ENCODE results near the gene CEP290. TPM values are rescaled to one million over a fixed set of nuclear protein-coding genes. Genes with fewer than 3 reads are reported as not detected.

The CEP290 gene, protein sequence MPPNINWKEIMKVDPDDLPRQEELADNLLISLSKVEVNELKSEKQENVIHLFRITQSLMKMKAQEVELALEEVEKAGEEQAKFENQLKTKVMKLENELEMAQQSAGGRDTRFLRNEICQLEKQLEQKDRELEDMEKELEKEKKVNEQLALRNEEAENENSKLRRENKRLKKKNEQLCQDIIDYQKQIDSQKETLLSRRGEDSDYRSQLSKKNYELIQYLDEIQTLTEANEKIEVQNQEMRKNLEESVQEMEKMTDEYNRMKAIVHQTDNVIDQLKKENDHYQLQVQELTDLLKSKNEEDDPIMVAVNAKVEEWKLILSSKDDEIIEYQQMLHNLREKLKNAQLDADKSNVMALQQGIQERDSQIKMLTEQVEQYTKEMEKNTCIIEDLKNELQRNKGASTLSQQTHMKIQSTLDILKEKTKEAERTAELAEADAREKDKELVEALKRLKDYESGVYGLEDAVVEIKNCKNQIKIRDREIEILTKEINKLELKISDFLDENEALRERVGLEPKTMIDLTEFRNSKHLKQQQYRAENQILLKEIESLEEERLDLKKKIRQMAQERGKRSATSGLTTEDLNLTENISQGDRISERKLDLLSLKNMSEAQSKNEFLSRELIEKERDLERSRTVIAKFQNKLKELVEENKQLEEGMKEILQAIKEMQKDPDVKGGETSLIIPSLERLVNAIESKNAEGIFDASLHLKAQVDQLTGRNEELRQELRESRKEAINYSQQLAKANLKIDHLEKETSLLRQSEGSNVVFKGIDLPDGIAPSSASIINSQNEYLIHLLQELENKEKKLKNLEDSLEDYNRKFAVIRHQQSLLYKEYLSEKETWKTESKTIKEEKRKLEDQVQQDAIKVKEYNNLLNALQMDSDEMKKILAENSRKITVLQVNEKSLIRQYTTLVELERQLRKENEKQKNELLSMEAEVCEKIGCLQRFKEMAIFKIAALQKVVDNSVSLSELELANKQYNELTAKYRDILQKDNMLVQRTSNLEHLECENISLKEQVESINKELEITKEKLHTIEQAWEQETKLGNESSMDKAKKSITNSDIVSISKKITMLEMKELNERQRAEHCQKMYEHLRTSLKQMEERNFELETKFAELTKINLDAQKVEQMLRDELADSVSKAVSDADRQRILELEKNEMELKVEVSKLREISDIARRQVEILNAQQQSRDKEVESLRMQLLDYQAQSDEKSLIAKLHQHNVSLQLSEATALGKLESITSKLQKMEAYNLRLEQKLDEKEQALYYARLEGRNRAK (N-terminal part only)
- 3.8 and 6.6 TPM in 2 replicates for total RNA-seq

DNA sequence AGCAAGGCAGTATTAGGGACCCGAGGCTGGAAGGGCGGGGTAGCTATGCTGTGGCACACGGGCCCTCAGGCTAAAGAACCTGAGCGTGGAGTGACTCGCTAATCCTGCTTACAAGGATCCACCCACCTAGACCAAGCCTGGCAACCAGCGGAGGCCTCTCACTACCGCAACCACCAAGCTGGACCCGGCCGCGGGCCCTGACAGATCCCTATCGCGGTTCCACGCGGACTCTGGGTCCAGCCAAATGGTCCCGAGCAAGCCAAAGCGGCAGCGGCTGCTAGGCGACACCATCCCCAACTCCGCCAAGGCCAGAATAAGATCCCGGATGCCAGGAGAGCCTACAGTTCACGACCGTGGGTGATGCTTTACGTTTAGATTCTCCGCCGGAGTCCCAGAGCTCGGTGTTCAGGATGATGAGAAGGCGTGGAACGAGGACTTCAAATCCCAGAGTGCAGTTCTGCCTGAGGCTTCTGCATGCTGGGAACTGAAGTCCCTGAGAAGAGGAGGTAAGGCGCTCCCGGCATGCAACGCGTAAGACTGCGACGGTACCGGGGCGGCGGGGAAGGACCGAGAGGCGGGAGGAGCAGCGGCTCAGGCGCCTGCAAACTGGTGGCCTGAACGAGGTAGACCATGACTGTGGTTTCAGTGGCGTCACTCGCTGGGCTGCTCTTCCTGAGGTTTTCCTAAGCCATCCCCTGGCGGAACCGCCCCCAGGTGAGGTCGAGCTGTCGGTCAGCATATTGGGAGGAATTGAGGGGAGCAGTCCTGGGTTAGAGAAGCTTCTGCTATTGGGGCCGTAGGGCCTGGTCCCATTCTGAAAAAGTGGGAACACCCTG, at the start of gene CEP290, which contains the start of gene TMTC3:
TSS of gene CEP290 (minus strand) at position 315 of the 836 bp plus-strand sequence. CDS start 781 bp downstream, outside the sequence.
TSS of gene TMTC3 (plus strand) at position 534 of the 836 bp plus-strand sequence. CDS start 6,009 bp downstream, outside the sequence.
- Histone ChIP-seq H3K4me3 (ENCODE audit: low read depth, low read length) (peak within 1 kb of the TSS; percentile 71), H3K27me3 (ENCODE audit: control insufficient read depth, insufficient read depth, low read length) (no peaks in the 10 kb centered on the region), H3K36me3 (ENCODE audit: control insufficient read depth, insufficient read depth, low read length) (peaks cover under 1% of the 10 kb centered on the region)
- FAIRE-seq (peak; percentile 97), DNase-seq (ENCODE audit: low read depth) (peak; percentile 100)
- TF ChIP-seq, protein P1, sequence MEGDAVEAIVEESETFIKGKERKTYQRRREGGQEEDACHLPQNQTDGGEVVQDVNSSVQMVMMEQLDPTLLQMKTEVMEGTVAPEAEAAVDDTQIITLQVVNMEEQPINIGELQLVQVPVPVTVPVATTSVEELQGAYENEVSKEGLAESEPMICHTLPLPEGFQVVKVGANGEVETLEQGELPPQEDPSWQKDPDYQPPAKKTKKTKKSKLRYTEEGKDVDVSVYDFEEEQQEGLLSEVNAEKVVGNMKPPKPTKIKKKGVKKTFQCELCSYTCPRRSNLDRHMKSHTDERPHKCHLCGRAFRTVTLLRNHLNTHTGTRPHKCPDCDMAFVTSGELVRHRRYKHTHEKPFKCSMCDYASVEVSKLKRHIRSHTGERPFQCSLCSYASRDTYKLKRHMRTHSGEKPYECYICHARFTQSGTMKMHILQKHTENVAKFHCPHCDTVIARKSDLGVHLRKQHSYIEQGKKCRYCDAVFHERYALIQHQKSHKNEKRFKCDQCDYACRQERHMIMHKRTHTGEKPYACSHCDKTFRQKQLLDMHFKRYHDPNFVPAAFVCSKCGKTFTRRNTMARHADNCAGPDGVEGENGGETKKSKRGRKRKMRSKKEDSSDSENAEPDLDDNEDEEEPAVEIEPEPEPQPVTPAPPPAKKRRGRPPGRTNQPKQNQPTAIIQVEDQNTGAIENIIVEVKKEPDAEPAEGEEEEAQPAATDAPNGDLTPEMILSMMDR (IDR thresholded peaks at IDR 0.05; ENCODE audit: insufficient read depth, low read length, severe bottlenecking): no peak

DNA sequence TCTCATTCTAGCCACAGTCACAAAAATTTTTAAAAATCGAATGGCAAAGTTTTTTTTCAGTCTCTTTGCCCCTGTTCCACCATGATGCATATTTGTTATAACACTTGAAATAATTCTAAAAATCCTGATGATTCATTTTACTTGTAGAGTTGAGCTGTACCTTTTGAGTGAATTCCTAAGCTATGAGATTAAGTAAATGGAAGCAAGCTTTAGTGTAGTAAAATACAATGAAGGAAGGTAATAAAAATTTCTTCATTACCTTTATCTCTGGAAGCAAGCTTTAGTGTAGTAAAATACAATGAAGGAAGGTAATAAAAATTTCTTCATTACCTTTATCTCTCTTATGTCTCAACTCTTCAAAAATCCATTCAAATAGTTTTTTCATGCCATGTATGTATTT, 46.3 kb upstream of the CEP290 start:
- no peak overlapping the region for H3K4me3 ChIP-seq (ENCODE audit: low read depth, low read length)
- no peak for FAIRE-seq
- TF ChIP-seq, protein P1 (IDR thresholded peaks at IDR 0.05; ENCODE audit: insufficient read depth, low read length, severe bottlenecking): no peak
- H3K36me3 ChIP-seq (ENCODE audit: control insufficient read depth, insufficient read depth, low read length): peaks cover 5% of the 10 kb centered on the region
- no peaks in the 10 kb centered on the region for H3K27me3 ChIP-seq (ENCODE audit: control insufficient read depth, insufficient read depth, low read length)
- DNase-seq (ENCODE audit: low read depth): peak; percentile 61

DNA sequence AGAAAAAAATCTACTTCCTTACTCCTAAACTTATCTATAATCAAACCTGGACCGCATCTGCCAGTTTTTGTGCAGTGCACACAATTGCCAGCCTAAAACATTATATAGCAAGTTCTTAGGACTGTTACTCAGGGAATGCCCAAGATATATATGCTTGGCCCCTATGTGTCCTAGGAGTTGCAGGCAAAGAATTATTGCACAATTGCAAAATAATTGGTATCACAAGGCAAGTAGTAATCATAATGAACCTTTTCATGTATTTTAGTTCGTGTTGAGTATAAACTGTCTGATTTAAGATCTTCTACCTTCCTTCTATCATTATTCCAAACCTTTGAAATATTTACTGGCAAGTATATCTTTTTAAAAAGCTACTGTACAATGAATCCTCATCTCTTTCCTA, 45.7 kb upstream of the CEP290 start:
- H3K36me3 ChIP-seq (ENCODE audit: control insufficient read depth, insufficient read depth, low read length): peaks cover 5% of the 10 kb centered on the region
- DNase-seq (ENCODE audit: low read depth): no peak
- TF ChIP-seq, protein P1 (IDR thresholded peaks at IDR 0.05; ENCODE audit: insufficient read depth, low read length, severe bottlenecking): no peak

DNA sequence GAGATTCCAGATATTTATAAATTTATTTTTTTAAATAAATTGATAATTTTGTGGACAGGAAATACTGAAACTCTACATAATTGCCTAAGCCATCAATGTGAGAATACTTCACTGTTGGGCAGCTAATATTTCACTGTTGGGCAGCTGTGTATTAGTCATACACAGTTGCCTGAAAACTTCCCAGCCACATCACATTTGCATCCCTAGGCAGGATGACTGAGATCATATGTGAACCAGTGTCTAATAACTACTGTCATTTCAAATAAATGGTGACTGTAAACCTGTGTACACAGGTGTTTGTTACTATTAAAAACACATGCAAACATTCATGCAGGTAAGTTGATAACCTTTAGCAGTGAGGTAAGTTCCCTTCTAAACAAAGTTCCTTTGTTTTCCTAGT, 44.1 kb upstream of the CEP290 start:
- FAIRE-seq: no peak
- Histone ChIP-seq H3K27me3 (ENCODE audit: control insufficient read depth, insufficient read depth, low read length) (no peaks in the 10 kb centered on the region), H3K4me3 (ENCODE audit: low read depth, low read length) (no peak overlapping the region), H3K36me3 (ENCODE audit: control insufficient read depth, insufficient read depth, low read length) (peaks cover 6% of the 10 kb centered on the region)
- DNase-seq (ENCODE audit: low read depth): peak; percentile 88
- TF ChIP-seq, protein P1 (IDR thresholded peaks at IDR 0.05; ENCODE audit: insufficient read depth, low read length, severe bottlenecking): no peak

More for the DNA sequence above, 45.7 kb upstream of the CEP290 start:
- Histone ChIP-seq H3K27me3 (ENCODE audit: control insufficient read depth, insufficient read depth, low read length) (no peaks in the 10 kb centered on the region), H3K4me3 (ENCODE audit: low read depth, low read length) (no peak overlapping the region)
- FAIRE-seq: no peak

DNA sequence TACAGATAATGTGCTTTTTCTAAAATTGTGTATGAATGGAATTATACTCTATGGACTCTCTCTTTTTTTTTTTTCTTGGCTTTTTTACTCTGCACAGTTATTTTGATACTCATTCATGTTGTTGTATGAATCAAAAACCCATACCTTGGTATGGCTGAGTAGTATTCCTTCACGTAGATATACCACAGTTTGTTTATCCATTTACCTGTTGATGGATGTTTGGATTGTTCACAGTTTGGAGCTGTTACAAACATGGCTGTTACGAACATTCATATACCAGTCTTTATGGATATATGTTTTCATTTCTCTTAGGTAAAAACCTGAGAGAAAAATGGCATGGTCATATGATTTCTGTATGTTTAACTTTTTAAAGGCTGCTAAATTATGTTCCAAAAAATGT, 43.4 kb upstream of the CEP290 start:
- Histone ChIP-seq H3K4me3 (ENCODE audit: low read depth, low read length) (no peak overlapping the region), H3K27me3 (ENCODE audit: control insufficient read depth, insufficient read depth, low read length) (no peaks in the 10 kb centered on the region), H3K36me3 (ENCODE audit: control insufficient read depth, insufficient read depth, low read length) (peaks cover 5% of the 10 kb centered on the region)
- DNase-seq (ENCODE audit: low read depth) (no peak), FAIRE-seq (no peak)
- TF ChIP-seq, protein P1 (IDR thresholded peaks at IDR 0.05; ENCODE audit: insufficient read depth, low read length, severe bottlenecking): no peak
